ENCODE results near the gene AHNAK2.

- TF ChIP-seq CTCF (IDR thresholded peaks at IDR 0.05) (no peak), POLR2AphosphoS5 (IDR thresholded peaks at IDR 0.05) (no peak), POLR2A (IDR thresholded peaks at IDR 0.05) (no peak), EP300 (IDR thresholded peaks at IDR 0.05) (no peak)
Measured at GRCh38 chr14:104937161-104937560, 41.0 kb downstream of the AHNAK2 start.
